ENCODE measurements around the gene GNB1L. TPM values are rescaled to one million over a fixed set of nuclear protein-coding genes. Genes with fewer than 3 reads are reported as not detected.
A peak's percentile ranks its signal among the peaks of the same experiment; 100 is the strongest.
"Not testable (repeated sequence)": the region's sequence is repeated elsewhere in the genome, so short reads cannot be mapped to it uniquely, and the experiment has no call there.

Gene GNB1L
- total RNA-seq, 1 experiment from 2014 or later = 12.2 TPM

DNA sequence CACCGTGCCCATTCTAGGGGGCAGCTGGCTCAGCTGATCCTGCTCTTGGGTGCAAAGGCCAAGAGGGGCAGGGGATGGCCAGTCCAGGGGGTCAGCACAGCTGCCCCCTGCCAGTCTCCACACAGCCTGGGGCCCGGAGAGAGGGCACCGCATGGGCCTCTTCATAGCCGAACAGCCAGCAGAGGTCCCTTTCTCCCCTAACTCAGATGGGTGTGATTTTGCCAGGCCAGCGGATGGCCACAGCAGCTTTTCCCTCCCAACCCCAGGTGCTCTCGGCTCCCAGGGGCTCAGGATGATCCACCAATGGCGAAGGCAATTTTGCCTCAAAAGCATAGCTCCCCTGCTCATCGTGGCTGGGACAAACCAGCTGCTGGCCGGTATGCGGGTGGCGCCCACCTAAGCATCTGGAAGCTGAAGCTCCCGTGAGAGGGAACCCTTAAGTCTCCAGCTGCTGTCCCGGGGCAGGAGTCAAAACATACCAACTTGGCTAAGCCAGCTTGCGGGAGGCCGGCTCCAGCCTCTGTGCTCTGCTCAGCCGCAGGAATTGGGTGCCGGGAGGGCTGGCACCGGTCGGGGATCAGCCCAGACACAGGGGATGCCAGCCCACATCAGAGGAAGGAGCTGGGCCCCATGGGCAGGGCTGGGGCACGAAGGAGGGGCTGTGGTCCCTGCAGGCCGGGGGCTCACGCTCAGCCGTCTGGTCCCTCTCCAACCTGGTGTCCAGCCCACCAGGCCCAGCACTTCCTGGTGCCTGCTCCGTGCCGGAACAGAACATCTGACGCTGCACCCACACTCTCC is 30.5 kb upstream of the GNB1L start:
- in situ Hi-C loops (cut with HindIII; ENCODE audit: low pct_unique_long_range_greater_than_20kb, low sequenced_read_pairs) = no loop called here
- POLR2A ChIA-PET = interaction anchor here (0.6 kb wide), 1 partner anchor 224 kb away, joined by 3 read pairs; no protein-coding TSS in a partner anchor
- CTCF ChIA-PET = interaction anchor here (0.8 kb wide), 1 partner anchor 16 kb away, joined by 3 read pairs; no protein-coding TSS in a partner anchor
- peak overlapping the region; percentile 57 for H3K27ac ChIP-seq (ENCODE audit: low read length)
- no peak overlapping the region for H3K4me3 ChIP-seq (ENCODE audit: low read depth in 2 of 2, low read length in 2 of 2)
- peaks cover 28% of the 10 kb centered on the region for H3K4me1 ChIP-seq (ENCODE audit: control insufficient read depth, insufficient read depth, low read length)
- H3K9me3 ChIP-seq (ENCODE audit: control insufficient read depth, insufficient read depth, low read depth, low read length) = no peaks in the 10 kb centered on the region
- ATAC-seq (no peak), DNase-seq (ENCODE audit: low read depth, low spot score) (no peak)
- no peaks in the 10 kb centered on the region for H3K27me3 ChIP-seq (ENCODE audit: control insufficient read depth, insufficient read depth, low read length)
- no peaks in the 10 kb centered on the region for H3K36me3 ChIP-seq (ENCODE audit: control insufficient read depth, insufficient read depth, low read length)
- BruUV-seq (replicated peaks) = no TSS peak
- TF ChIP-seq CTCF (IDR thresholded peaks at IDR 0.05) = no peak
- no peak for TF ChIP-seq POLR2AphosphoS5 (IDR thresholded peaks at IDR 0.05; ENCODE audit: low read depth, low read length)
- TF ChIP-seq SIN3A (IDR thresholded peaks at IDR 0.05; ENCODE audit: borderline replicate concordance, insufficient read depth, low read depth, low read length) = no peak
- TF ChIP-seq REST (IDR thresholded peaks at IDR 0.05; ENCODE audit: insufficient read depth in 1 of 2, low read depth in 2 of 2, low read length in 1 of 2) = no peak
- TF ChIP-seq TCF7L2 (IDR thresholded peaks at IDR 0.05; ENCODE audit: low read depth, low read length) = no peak
- intact Hi-C loops (cut with micrococcal nuclease; ENCODE audit: unreplicated experiment) = no loop called here

- intact Hi-C loops (cut with micrococcal nuclease; ENCODE audit: unreplicated experiment) (no loop called here), in situ Hi-C loops (cut with HindIII; ENCODE audit: low pct_unique_long_range_greater_than_20kb, low sequenced_read_pairs) (no loop called here)
- TF ChIP-seq TCF7L2 (IDR thresholded peaks at IDR 0.05; ENCODE audit: low read depth, low read length) = no peak
- no peak for TF ChIP-seq REST (IDR thresholded peaks at IDR 0.05; ENCODE audit: insufficient read depth in 1 of 2, low read depth in 2 of 2, low read length in 1 of 2)
- TF ChIP-seq CTCF (IDR thresholded peaks at IDR 0.05) = no peak
- TF ChIP-seq SIN3A (IDR thresholded peaks at IDR 0.05; ENCODE audit: borderline replicate concordance, insufficient read depth, low read depth, low read length) = no peak
- TF ChIP-seq POLR2AphosphoS5 (IDR thresholded peaks at IDR 0.05; ENCODE audit: low read depth, low read length) = no peak
- H3K9me3 ChIP-seq (ENCODE audit: control insufficient read depth, insufficient read depth, low read depth, low read length) = no peaks in the 10 kb centered on the region
- no peaks in the 10 kb centered on the region for H3K27me3 ChIP-seq (ENCODE audit: control insufficient read depth, insufficient read depth, low read length)
- ChIA-PET POLR2A (interaction anchor here (0.6 kb wide), 1 partner anchor 224 kb away, joined by 3 read pairs; no protein-coding TSS in a partner anchor), CTCF (no interaction called here)
- H3K27ac ChIP-seq (ENCODE audit: low read length) = peak overlapping the region; percentile 57
- no TSS peak for BruUV-seq (replicated peaks)
- no peak overlapping the region for H3K4me3 ChIP-seq (ENCODE audit: low read depth in 2 of 2, low read length in 2 of 2)
- H3K36me3 ChIP-seq (ENCODE audit: control insufficient read depth, insufficient read depth, low read length) = no peaks in the 10 kb centered on the region
- peaks cover 34% of the 10 kb centered on the region for H3K4me1 ChIP-seq (ENCODE audit: control insufficient read depth, insufficient read depth, low read length)
- DNase-seq (ENCODE audit: low read depth, low spot score) = no peak
- ATAC-seq = no peak
Observed at GRCh38 chr22:19884161-19884953, 29.7 kb upstream of the GNB1L start.

DNA sequence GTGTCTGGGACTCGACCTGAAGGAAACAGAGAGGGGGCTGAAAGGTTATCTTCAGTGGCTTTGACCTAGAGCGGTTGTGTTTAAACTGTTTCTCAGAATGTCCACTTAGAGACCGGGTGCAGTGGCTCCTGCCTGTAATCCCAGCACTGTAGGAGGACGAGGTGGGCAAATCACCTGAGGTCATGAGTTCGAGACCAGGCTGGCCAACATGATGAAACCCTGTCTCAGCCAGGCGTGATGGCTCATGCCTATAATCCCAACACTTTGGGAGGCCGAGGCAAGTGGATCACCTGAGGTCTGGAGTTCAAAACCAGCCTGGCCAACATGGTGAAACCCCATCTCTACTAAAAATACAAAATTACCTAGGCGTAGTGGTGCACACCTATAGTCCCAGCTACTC is 28.8 kb upstream of the GNB1L start:
- H3K4me3 ChIP-seq (ENCODE audit: low read depth in 2 of 2, low read length in 2 of 2); ATAC-seq; in situ Hi-C loops (cut with HindIII; ENCODE audit: low pct_unique_long_range_greater_than_20kb, low sequenced_read_pairs); POLR2A ChIA-PET; H3K36me3 ChIP-seq (ENCODE audit: control insufficient read depth, insufficient read depth, low read length); DNase-seq (ENCODE audit: low read depth, low spot score); H3K27me3 ChIP-seq (ENCODE audit: control insufficient read depth, insufficient read depth, low read length); CTCF ChIA-PET; H3K9me3 ChIP-seq (ENCODE audit: control insufficient read depth, insufficient read depth, low read depth, low read length); intact Hi-C loops (cut with micrococcal nuclease; ENCODE audit: unreplicated experiment); BruUV-seq (replicated peaks): not testable (repeated sequence)
- Histone ChIP-seq H3K27ac (ENCODE audit: low read length) (peak overlapping the region; percentile 94), H3K4me1 (ENCODE audit: control insufficient read depth, insufficient read depth, low read length) (peaks cover 42% of the 10 kb centered on the region)

All from Panc1 (cell line).